GM12873 (cell line): Measurements from ENCODE around the gene TMPRSS6.

Experiments used
- CTCF ChIP-seq: IDR thresholded peaks from 2 replicates; pipeline ENCODE4 v1.5.1; 2012; ENCODE audit warnings: low read depth, mild to moderate bottlenecking, moderate library complexity, low read length, control low read depth; ENCODE audit not compliant: insufficient read depth; ENCODE audit errors: missing control alignments

The TMPRSS6 gene

GRCh38 chr22:37053310-37054055 is 56.0 kb downstream of the TMPRSS6 start:
- no peak for TF ChIP-seq CTCF

DNA sequence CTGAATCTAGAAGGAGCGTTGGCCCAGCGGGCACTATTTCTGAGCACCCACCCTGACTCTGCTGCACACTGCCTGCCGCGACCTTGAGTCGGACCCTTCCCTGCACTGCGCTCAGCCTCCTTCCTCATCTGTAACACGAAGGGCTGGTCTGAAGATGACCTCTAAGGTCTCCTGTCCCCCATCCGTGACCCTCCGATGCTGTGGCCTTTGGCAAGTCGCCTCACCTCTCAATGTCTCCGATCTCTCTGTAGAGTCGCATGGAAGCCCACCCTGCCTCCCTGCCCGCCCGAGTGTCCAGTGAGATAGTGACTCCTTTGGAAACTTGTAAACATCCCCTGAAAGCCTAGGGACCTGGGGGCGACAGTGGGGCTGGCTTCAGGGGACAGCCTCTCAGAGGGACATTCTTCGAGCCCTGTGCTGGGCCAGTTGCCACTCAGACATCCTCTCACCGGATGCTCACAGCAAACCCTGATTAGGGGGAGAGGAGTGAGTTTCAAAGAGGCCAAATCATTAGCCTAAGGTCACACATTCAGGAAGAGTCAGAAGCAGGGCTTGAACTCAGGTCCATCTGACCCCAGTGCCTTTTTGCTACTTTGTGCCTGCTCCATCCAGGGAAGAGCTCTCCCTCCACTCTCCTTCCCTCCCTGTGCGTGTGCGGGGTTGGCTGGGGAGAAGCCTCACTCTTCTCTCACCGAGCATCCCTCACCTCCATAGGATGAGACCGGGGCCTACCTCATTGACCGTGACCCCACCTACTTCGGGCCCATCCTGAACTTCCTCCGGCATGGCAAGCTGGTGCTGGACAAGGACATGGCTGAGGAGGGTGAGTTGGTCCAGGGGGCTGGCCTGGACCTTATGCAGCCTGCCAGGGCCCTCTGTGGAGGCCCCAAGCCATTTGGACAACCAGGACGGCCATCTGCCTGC is 56.9 kb downstream of the TMPRSS6 start:
- no peak for TF ChIP-seq CTCF

DNA sequence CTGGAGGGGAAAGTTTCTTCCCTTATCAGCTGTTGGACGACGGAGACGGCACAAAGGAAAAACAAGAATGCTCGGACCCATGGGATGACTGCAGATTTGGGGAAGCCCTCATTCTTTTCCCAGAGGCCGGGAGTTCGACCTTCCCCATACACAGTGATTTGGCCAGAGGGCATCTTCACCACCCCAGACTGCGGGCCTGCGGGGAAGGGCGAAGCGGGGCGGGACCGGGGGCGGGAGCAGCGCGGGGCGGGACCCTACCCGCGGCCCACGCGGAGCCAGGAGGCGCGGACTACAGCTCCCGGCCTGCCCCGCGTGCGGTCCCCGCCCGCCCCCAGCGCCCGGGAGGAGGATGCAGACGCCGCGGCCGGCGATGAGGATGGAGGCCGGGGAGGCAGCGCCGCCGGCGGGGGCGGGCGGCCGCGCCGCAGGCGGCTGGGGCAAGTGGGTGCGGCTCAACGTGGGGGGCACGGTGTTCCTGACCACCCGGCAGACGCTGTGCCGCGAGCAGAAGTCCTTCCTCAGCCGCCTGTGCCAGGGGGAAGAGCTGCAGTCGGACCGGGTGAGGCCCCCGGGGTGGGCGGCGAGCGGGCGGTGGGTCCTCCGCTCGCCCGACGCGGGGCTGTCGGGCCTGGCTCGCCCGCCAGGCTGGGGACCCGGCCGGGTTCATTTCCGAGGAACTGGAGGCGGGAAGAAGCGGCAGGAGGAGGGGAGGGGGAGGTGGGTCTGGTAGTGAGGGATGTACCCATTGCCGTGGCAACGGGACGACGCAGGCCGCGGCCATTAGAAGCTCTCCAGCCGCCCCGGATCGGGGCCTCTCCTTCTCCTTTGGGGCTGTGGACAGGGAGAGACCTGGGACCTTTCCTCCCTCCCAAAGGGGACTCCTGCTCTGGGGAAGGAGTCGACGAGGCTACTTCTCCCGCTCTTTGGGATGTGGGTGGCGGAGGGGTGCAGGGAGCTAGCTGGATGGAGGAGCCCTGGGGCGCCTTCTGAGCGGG is 57.8 kb downstream of the TMPRSS6 start, which contains the start of gene KCTD17:
KCTD17 (plus strand) TSS at position 352 of the 995 bp plus-strand sequence; CDS start at position 371, 19 bp downstream.
- TF ChIP-seq CTCF = no peak

GRCh38 chr22:37050913-37051312 is 58.6 kb downstream of the TMPRSS6 start:
- TF ChIP-seq CTCF = no peak

- no peak for TF ChIP-seq CTCF
Measured at GRCh38 chr22:37049224-37049623, 60.3 kb downstream of the TMPRSS6 start.

DNA sequence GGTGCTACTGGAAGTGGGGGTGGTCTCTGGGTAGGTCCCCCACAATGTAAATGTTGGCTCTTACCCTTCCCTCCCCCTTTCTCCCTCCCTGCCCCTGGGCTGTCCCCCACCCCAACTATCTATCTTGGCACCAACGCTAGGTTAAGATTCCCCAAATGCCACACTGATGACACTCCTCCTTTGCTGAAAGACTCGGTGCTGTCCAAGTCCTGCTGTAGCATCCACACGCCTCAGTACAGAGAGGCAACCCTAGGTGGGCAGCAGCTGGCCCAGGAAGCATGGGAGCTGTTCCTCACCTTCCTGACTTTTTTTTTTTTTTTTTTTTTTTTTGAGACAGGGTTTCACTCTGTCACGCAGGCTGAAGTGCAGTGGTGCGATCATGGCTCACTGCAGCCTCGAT is 61.4 kb downstream of the TMPRSS6 start:
- no peak for TF ChIP-seq CTCF
